DMS 273 (cell line): Measurements from ENCODE around the gene PDSS2.
A peak's percentile ranks its signal among the peaks of the same experiment; 100 is the strongest.

Experiments
- DNase-seq: peaks from one replicate; lab custom pipeline; 2025; ENCODE audit not compliant: unreplicated experiment; lab: John Stamatoyannopoulos, UW

Gene PDSS2, protein sequence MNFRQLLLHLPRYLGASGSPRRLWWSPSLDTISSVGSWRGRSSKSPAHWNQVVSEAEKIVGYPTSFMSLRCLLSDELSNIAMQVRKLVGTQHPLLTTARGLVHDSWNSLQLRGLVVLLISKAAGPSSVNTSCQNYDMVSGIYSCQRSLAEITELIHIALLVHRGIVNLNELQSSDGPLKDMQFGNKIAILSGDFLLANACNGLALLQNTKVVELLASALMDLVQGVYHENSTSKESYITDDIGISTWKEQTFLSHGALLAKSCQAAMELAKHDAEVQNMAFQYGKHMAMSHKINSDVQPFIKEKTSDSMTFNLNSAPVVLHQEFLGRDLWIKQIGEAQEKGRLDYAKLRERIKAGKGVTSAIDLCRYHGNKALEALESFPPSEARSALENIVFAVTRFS

DNA sequence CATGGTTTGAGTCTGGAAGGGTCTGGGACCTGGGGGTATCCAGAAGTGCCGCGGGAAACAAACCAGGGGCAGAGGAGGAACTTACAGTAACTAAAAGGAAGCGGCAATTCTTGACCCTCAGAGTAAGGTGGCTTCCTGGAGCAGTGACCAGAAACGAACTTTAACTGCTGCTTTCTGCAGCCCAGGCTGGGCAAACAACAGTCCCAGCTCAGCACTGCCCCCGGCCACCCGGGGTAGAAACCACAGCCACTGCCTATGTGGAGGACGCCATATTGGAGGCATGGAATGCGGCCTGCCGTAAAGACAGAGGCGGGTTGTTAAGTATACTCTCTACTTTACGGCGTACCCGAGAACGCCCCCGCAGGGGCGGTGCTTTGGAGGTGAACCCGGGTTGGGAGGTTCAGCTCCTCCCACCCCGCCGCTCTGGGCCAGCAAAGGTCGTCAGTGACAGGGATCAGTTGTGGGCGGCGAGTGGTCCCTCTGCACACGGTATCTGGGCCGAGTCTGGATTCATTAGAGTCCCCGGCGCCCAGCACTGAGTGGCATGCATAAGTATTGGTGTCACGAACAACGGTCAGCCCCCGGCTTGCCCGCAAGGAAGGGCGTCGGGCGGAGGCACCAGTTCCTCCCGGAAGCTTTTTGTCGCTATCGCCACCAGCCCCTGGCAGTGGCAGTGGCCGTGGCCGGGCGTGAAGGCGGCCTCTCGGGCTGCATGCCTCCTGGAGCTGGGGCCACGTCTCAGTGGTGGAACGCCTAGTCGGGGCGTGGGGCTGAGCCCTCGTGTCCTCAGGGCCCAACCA lies at the start of gene PDSS2:
Gene PDSS2, minus strand, starts transcription at position 282 of the 800 bp plus-strand sequence. Its CDS starts 279 bp downstream, at position 3.
- DNase-seq = peak; percentile 100

DNA sequence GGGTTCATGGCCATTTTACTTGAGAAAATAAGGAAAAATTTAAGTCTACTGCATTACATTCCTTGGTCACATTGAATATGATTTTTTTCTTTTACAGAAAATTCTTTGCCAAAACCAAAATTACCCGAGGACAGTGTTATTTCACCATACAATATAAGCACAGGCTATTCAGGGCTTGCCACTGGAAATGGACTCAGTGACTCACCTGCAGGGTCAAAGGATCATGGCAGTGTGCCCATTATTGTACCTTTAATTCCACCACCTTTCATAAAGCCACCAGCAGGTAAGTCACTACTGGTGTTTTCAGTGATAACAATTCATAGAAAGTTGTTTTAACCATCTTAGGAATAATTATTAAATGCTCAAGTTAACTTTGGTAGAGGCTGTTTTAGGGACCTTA lies 46.8 kb upstream of the PDSS2 start:
- DNase-seq = no peak

DNA sequence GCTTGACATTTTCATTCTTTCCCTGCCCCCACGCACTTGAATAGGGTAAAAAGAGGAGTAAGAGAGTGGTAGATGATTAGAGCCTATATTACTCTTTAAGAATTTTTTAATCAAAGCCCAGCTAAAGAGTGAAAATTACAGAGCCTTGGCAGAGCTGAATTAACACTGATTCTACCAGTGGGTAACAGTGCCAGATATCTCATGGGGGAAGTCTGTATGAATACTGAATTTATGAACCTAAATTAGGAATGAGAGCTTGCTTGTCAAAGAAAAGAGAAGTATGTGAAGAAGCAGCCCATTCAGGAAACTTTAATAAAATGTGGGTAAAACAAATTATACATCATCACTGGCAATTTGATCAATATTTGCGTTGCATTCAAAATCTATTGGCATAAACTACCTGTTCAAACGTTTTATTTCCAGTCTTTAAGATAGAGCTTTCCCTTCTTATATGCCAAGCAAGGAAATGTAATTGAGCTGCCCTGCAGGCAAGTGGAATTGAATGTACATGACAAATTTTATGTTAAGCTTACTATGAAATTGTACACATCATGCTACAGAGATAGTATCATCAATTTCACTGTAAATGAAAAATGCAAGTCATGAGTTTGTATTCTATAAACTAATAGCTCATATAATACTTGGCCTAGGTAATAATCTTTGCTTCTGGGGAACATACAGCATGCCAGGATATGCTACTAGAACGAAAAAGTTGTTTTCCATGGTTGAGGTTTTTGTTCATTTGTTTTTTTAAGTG lies 45.1 kb upstream of the PDSS2 start:
- no peak for DNase-seq

DNA sequence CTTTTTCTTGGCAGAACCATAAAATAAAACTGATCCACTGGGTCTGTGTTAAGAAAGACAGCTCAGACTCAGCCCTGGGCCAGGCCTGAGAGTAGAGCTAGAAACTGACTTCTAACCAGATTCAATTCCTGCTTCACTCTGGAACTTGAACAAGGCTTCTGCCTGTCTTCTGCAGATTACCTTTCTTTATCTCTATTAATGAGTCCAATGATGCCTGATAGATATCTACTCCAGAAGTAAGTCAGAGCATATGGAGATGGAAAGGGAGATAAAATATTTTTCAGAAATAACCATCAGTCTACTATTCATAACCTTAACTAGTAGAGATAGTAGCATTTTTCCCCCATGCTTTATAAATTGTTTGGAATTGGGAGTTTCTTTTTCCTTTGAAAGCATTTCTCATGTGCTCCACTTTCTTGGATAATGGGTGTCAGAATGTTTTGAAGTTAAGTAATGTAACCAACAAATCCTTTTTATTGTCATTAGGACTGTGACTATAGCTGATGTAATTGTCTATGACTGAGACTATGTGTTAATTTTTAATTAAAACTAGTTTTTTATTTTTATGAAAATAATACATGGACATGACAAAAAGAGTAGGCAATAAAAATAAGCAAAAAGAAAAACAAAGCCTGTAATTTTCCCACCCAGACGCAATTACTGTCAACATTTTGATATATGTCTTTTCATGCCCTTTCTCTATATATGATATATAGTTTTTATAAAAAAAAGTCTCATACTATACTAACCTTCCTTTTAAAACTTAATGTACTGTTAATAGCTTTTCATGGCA lies 37.7 kb upstream of the PDSS2 start:
- DNase-seq = no peak

DNA sequence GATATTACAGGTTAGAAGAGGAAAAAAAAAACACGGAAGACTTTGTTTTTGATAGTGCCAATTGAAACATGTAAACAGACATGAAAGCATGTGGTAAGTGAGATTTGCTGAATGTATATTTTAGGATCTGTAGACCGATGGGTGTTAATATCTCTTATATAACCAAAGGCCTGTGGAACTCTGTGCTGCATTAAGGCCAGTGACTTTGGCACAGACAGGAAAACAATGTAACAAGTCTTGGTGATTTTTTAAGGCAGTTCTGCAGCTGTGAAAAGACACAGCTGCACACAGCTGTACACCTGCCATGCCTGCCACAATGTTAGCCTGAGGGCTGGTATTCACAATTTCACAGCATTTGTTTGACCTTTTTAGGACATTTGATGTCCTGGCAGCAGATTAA lies 36.6 kb upstream of the PDSS2 start:
- no peak for DNase-seq

DNA sequence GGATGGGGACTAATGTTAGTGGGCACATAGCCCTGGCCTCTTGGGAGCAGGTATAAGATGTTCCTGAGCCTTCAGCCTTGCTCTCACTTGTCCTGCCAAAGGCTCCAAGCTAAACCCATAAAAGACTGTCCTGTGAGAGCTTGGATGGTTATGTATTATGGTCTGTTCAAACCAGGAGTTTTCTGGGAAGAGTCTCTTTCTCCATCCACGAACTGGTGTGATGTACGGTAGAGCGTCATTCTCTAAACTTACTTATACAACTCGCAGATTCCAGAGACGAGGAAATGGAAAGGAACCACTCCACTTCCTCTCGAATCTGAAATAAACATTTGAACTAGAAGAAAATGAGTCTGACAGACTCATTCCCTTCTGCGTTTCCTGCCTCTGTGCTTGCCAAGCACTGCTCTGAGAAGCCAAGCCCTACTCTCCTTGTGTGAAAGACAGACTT lies 35.9 kb upstream of the PDSS2 start:
- no peak for DNase-seq

DNA sequence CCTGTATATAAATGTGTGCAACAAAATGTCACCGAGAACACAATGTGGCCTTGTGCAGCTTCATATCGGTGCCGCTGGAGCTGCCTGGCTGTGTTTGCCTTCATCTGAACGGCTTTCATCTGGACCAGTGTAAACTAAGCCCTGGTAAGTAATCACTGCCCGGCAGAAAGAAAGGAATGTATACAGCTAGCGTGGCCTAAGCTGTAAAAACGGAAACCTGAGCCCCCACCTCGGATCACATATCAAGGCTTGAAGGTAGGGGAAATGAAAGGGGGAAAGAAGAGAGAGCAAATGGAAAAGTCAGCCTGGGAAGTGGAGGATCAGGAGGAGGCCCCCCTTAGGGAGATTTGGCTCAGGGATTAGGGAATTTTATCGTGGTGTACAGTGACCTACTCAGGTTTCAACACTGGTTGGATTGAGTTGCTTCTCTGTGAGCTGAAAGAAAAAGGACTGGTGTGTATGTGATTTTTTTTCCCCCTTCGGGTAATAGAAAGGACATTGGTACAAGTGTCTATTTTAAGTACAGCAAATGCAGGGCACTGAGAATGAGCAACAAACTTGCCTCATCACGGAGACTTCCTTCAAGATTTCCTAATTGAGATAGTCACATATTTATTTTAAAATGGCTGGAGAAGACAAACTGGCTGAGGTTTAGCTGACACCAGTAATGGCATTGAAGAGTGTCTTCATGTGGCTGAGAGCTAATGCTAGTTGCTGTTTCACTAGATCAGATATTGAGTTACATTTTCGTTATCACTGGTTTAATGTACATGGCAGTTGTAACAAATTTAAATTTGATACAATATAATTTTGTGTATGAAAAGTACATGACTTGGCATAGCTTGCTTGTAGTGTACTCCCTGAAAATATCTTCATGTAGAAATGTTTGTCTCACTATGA lies 34.0 kb upstream of the PDSS2 start:
- DNase-seq = peak; percentile 71

DNA sequence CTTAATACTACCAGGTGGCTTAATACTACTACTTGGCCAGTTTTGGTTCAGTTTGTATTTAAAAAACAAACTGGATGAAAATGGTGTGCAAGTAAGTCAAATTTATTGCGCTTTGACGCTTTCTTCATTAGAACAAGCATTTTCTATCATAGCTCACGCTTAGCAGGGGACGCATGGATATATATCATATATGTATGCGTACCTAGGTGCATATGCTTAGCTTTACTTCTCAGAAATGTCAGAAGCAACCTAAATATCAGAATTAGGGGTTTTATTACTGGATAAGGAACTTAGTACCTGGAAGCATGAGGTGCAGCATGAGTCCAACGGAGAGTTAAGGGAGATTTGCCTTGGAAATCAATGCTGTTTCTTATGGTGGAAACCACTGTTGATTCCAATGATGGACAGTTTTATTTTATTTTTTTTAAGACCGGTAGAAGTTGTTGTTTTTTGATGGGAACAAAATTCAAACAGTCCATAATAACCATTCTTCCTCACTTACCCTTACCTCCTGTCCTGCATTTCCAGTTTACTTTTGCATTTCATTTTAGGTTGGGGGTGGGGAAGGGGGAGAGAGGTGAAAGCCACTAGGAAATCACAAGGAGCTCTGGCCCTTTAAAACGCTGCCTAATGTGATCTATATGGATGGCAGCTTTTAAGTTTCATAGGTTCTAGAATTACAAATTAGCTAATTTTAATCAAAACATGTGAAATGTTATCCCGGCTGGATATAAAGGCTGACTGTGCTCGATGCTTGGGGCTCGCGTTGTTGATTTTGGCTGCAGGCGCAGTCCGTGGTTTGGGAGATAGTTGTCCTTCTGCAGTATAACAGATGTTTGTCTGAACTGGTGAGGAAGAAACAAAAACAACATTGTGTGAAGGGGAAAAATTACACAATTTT lies 32.6 kb upstream of the PDSS2 start:
- DNase-seq = peak; percentile 70

DNA sequence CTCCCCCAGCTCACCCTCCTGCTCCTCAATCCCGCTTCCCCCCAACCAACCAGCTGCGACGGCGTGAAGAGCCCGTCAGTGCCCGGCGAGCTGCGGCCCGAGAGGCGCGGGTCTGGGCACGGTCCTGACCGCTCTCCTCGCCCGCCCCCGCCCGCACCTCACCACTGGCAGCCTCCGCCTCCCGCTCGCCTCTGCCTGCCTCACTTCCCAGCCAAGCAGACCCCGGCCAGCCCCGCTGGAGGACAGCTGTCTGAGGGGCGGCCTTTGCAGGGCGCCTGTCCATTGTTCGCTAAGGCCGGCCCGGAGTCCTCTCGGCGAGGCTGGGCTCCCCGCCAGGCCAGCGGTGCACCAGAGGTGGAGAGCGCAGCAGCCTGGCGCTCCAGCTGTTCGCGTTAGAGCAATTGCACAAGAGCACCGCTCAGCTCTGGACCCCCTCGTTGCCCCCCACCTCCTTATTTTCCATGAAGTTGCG lies 31.8 kb upstream of the PDSS2 start:
- DNase-seq = peak; percentile 71

DNA sequence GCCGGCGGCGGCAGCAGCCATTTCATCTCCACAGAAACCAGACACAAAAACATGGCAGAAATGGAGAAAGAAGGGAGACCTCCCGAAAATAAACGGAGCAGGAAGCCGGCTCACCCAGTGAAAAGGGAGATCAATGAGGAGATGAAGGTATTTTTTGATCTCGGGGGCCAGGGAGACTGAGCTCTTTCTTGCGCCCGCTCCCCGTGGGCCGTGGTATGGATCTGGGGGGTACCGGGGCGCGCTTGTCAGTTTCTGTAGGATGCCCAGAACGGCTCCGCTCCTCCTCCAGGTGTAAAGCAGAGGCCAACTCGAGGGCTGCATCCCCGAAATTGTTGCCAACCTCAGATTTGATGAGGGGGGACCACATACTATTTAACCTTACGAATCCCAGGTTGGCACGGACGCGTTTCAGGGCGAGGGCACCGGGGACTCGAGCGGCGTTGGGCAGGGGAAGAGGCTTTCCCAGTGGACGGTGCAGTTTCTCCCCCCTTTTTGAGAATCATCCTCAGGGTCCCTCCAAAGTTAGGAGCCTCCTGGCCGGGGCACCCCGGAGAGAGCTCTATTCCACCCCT lies 31.3 kb upstream of the PDSS2 start:
- DNase-seq = no peak

DNA sequence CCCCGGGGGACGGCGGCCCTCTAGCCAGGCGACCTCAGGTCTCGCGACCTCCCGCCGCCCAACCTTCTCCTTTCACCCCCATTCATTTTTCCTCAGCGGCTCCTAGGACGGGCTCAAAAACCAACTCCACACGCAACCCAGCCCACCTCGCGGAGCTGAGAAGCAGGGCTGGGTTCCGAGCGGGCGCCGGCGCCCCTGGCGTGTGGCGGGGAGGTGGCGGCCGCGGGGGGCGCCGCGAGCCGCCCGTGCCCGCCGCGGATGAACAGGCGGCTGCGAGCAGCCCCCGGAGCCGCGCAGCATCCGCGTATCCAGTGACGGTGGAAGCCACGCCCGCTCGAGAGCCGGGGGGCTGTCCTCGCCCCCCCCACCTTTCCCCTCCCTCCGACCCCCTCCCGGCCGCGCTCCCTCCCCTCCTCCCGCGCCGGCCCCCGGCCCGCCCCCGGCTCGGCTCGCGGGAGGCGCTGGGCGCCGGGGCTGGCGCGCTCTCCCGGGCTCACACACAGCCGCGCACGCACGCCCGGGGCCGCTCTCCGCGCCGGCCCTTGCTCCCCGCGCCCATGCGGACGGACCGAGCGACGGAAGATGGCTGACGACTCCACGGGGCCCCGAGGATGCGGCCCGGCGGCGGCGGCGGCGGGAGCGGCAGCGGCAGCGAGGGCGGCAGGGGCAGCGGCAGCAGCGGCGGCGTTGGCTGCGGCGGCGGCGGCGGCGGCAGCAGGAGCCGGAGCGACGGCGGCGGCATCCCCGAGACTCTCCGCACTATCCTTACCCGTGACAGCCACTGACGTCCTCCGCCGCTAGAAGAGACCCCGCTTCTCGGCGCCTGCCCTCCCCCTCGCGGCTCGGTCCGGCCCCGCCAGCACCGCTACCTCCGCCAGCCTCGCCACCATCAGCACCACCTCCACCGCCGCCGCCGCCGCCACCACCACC lies 30.5 kb upstream of the PDSS2 start, which contains the start of gene SOBP:
Gene SOBP, plus strand, starts transcription at position 482 of the 930 bp plus-strand sequence. CDS start 500 bp downstream, outside the sequence.
- peak; percentile 92 for DNase-seq

DNA sequence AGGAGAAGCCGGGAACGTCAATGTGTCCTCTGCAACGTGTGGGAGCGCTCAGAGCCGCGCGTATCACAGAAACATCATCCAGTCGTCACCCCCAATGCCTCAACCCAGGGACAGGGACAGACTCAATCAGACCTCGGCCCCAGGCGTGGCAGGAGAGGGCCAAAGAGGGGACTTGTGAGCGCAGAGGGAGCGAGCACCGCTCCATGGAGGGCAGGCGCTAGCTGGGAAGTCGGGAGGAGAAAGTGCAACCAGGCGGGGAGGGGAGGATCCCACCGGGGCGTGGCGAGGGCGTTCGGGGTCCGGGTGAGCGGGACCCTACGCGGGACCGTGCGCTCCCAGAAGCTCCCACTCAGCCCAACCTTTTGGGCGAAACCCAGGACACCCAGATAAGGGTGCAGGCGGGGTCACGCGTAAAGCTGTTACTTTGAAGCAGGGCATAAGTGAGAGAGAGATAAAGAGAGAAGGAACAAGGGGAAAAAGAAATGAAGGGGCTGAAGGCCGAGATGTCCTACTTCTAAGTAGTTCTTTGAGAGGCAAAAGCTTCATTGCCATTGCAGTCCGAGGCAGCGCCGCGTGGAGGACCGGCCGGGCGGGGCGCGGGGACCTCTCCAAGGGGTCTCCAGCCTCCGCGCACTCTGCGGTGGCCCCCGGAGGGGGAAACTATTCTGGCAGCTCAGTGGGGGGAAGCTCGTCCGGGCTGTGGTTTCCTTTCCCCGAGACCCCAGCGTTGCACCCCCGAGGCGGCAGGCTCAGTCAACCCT lies 29.7 kb upstream of the PDSS2 start:
- peak; percentile 76 for DNase-seq

DNA sequence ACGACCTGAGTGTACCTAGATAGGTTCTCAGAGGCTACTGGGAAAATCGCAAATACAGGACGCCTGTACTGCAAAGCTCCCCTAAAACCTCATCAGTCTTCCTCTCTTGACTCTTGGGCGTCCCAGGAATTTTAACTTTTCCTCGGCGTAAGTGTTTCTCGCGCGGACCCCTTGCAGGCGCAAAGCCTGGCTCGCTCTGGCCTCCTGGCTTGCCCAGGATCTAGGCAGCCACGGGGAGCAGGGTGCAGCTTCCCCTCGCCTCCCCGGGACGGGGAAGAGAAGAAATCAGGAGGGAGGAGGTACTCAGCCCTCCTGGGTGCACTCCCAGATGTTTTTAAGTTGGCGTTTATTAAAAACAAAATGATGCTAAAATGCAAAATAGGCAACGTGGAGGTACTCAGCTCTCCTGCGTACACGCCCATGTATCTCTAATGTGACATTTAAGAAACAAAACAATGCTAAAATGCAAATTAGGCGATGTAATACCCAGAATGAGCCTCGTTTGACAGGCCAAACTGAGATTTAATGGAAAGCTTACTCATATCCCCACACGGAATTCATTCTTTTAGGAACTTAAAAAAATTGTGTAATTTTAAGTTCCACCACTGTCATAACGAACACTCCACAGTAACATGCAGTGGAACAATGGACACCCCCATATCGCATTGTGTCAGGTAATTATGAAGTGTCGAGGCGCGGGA lies 29.0 kb upstream of the PDSS2 start:
- DNase-seq = peak; percentile 27

DNA sequence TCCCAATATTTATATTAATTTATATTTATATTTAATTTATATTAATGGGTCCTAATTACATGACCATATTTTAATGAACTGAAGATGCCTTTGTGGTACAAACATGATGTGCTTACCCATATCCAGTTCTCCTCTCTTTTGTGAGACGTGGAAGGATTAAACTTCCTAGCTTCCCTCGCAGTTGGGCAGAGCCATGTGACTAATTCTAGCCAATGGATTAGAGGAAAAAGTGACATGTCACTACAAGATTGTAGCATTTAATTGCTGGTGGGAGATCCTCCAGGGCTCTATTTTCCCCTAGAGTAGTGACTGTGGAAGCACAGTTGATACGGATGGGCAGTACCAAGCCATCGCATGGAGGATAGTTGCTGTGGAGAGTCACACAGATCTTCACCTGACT lies 25.8 kb upstream of the PDSS2 start:
- DNase-seq = no peak

DNA sequence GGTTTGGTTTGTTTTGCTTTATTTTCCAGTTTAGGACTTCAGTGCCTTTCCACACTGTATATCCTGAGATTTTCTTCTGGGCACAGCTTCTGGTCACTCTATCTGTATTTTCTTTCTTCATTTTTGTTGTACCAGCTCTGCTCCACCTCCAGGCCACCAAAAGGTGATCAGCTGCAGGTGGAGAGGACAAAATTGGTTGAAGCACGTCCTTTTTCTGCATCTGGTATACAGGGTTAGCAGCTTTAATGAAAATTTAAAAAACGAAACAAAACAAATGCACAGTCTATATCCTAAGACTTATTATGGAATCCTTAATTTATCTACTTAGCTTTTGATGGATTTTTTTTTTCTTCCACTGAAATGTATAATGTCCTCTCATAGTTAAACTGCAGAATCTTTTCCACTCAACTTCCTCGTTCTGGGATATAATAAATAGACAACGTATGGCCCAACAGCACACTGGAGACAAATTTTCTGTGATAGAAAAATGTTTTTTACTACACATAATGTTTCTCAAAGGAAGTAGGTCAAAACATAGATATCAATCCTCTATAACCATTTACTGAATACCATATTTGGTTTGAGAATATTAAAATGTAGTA lies 19.8 kb upstream of the PDSS2 start:
- no peak for DNase-seq
